ENCODE measurements around the gene FNIP1.
"Not testable (repeated sequence)": the region's sequence is repeated elsewhere in the genome, so short reads cannot be mapped to it uniquely, and the experiment has no call there.

The FNIP1 gene

DNA sequence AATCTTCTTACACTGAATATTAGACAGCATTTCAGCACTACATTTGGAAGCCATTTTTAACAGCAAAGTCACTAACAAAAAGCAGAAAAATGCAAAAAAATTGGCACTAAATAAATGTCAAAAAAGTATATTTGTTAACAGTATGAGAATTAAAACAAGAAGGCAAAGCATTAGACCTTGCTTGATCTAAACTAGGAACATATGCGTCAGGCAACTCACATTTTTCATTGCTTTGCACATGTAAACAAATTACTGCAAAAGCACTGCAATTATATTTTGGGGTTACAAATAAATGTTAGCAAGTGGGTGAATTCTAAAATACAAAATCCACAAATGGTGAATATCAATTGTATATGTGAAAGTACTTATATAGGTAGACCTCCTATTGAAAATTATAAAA lies 112.8 kb downstream of the FNIP1 start:
- DNase-seq: no peak

DNA sequence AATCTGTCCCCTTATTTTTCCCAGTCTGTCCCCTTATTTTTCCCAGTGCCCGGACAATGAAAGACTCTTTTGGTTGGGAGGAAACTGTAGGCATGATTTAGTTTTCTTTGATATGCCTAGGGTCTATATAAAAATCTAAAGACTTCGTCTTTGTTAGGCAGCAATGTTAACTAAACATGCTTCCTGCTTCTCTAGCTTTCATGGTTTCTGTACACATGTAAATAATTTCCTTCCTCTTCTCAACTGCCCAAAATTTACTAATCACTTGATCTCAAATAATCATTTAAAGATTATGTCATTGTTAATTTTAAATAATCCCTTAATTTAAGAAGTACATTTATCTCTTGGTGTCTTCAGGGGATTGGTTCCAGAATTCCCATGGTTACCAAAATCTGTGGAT lies 114.0 kb downstream of the FNIP1 start:
- no peak for DNase-seq

DNA sequence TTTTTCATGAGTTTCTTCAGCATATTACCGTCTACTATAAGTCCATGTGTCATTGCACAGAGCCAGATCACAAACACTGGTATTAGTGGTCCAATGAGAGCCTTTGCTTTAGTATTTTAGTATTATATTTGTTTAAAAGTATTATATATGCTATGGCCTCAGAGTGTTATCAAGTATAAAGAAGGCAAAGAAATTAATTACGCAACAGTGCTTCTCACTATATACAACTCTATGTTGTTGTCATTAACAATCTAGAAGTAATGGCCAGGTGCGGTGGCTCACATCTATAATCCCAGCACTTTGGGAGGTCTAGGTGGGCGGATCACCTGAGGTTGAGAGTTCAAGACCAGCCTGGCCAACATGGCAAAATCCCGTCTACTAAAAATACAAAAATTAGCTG lies 114.6 kb downstream of the FNIP1 start:
- no peak for DNase-seq

DNA sequence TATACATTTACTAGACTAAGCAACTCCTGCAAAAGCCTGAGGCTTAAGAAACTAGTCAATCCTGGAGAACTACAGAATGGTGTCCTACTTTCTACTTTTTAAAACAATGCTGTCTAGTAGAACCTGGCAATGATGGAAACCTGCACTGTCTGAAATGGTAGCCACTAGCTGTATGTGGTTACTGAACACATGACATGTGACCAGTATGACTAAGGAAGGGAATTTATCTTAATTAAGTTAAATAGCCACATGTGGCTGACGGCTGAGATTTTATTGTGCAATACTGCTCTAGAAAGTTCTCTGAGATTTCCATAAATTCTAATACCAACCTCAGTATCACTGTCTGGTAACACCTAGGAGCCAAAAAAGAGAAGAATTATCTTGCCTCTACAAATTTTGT lies 116.9 kb downstream of the FNIP1 start:
- DNase-seq: no peak

DNA sequence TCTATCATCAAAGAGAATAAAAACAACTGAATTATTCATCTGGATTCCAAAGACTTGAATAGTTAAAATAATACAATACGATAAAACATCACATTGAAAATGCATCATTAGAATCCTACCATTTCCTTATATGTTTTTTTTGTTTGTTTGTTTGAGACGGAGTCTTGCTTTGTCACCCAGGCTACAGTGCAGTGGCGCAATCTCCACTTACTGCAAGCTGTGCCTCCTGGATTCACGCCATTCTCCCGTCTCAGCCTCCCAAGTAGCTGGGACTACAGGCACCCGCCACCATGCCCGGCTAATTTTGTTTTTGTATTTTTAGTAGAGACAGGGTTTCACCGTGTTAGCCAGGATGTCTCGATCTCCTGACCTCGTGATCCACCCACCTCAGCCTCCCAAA lies 118.5 kb downstream of the FNIP1 start:
- not testable (repeated sequence) for DNase-seq

DNA sequence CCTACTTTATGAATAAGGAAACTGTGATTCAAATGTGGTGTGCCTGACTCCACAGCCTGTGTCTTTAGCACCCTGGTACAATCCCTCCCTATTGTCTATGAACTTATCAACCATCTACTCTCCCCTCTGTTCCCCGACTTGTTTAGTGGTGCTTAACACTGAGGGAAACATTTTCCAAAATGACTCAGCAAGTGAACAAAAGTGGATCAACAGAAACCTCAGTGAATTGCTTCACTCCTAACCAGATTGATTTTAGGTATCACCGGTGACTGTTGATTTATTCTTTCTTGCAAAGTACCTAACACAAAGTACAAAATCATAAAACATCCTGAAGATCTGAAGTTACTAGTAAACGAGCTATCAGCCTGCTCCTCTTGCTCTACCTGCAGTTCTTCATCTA lies 119.7 kb downstream of the FNIP1 start:
- no peak for DNase-seq

DNA sequence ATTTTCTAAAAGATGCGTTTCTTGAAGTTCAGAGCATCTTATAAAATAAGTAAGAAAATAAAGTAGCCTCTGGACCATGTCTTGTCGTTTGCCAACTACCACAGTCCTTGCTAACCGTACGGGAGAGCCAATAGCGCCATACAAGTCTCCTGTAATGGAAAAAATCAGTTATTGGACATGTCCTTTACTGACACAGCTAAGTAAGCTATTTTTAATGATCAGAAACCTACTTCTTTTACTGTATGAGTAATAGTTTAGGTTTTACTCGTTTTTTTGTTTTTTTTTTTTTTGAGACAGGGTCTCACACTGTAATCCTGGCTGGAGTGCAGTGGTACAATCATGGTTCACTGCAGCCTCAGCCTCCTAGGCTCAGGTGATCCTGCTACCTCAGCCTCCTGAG lies 124.0 kb downstream of the FNIP1 start:
- DNase-seq: no peak

DNA sequence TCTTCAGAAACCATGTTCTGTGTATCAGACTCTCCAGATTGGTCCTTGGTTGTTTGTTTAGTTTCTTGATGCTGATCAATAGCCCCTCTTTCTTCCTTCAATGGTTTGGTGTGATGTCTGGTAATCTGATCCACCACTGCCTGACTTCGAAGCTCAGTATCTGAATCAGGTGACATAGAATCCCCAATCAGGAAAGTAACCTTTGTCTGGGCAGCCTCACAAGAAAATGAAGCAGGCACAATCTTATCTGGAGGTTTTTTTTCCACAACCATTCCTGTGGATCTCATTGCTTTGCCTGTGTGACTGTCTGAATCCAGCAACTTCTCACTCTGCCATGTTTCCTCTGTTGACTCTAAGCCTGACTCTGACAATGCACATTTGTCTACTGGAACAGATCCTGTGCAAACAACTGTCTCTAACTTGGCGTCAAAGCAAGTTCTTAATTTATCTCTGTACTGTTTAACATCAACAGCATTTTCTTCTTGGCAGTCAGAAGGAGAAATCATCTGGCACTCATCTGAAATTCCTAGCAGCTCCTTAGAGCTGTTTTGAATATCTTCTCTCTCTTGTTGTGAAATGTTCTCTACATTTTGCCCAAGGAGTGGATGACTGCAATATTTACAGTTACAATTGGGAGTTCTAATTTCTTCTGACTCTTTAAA lies 124.7 kb downstream of the FNIP1 start:
- DNase-seq: no peak

DNA sequence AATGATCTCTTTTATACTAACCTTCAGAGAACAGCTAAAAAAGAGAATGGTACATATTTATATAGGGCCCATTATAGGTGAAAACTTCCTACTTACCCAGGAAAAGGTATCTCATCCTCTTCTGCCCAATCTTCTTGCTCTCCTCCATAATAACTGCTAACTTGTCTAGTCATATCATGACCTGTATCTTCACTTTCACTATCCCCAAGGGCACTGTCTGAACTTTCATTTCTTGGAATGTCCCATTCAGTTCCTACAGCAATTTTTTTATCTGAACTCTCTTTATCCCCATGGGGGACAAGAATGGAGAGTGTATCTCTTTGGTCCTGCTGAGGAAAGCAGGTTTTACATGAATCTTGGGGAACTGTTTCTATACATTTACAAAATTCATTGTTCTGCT lies 125.4 kb downstream of the FNIP1 start:
- no peak for DNase-seq

DNA sequence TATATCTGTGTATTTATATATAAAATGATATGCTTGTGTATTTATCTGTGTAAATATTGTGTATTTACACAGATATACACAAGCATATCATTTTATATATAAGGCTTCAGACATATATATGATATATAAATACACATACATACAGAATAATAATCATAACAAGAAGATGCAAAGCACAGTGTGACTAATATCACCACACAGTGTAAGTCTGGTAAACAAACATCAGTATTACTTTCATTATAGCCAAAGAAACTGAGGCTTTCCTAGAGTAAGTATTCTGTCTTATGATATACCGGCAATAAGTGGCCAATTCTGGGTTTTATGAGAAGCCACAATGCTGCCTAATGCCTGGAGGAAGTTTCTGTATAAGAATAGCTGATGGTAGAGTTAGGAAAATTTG lies 131.9 kb downstream of the FNIP1 start:
- no peak for DNase-seq

DNA sequence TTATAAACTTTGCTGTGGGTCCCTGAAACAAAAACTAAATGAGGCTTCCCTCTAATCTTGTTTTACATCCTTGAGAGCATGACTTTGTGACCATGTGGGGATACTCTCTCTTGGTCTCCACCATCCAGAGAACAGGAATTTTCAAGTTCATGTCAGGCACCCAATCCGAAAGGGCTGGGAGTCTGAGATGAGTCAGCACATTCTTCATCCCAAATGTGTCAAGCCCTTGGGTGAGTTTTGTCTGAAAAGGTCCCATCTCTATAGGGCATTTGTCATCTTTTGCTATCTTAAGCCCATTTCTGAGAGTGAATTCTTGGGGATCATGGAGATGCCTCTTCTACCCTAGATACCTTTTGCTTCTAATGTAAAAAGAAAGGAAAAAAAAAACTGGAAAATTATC lies 134.9 kb downstream of the FNIP1 start:
- DNase-seq: no peak

DNA sequence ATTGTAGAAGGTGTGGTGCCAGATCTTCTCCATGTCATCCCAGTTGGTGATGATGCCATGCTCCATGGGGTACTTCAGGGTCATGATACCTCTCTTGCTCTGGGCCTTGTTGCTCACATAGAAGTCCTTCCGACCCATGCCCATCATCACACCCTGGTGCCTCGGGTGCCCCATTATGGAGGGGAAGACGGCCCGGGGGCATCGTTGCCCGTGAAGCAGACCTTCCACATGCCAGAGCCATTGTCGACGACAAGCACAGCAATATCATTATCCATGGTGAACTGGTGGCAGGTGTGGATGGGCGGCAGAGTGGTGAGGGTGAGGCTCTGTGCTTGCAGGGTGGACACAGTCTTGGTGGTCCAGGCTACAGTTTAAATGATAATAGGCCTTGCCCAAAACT lies 137.0 kb downstream of the FNIP1 start:
- no peak for DNase-seq

DNA sequence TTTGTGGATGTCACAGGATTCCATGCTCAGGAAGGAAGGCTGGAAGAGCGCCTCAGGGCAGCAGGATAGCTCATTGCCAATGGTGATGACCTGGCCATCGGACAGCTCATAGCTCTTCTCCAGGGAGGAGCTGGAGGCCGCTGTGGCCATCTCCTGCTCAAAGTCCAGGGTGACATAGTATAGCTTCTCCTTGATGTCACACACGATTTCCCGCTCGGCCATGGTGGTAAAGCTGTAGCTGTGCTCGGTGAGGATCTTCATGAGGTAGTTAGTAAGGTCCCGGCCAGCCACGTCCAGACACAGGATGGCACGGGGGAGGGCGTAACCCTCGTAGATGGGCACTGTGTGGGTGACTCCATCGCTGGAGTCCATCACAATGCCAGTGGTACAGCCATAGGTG lies 137.5 kb downstream of the FNIP1 start:
- DNase-seq: no peak

DNA sequence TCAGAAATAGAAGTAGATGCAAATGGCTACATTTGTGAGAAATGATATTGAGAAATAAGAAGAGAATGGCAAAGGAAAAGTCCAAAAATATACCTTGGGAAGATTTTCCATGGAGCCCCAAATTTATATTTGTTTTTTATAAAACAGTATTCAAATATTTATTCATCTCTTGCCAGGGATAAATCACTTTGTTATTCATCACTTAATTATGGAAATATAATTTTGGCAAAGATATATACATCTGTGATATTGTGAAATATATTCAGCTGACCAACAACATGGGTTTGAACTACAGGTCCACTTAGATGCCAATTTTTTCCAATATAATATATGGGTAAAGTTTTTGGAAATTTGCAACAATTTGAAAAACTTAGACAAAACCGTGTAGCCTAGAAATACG lies 142.0 kb downstream of the FNIP1 start:
- DNase-seq: no peak

DNA sequence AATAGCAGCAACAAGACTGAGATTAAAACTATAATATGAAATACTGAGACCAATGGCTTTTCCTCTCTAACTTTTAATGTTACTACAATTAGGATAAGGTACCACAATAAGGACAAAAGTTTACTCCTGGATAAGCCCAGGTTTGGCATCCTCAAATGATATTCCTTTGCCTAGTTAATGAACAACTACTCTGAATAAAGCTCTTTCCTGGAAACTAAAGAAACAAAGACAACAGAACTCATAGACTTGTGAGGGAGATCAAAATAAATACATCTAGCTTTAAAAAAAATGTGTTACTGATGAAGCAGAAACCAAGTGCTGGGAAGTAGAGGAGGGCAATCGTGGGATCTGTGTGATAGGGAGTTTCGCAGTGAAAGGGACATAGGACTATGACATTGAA lies 142.5 kb downstream of the FNIP1 start:
- DNase-seq: no peak

DNA sequence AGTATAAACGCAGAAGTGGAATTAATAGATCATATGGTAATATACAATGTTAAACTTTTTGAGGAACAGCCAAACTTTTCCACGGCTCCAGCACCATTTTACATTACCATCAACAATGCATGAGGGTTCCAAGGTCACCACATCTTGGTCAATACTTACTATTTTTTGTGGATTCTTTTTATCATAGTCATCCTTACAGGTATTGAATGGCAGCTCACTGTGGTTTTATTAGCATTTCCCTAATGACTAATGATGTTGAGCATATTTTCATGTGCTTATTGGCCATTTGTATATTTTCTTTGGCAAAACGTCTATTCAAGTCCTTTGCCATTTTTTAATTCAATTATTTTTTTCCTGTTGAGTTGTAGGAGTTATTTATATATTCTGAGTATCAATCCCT lies 147.7 kb downstream of the FNIP1 start:
- DNase-seq: no peak

DNA sequence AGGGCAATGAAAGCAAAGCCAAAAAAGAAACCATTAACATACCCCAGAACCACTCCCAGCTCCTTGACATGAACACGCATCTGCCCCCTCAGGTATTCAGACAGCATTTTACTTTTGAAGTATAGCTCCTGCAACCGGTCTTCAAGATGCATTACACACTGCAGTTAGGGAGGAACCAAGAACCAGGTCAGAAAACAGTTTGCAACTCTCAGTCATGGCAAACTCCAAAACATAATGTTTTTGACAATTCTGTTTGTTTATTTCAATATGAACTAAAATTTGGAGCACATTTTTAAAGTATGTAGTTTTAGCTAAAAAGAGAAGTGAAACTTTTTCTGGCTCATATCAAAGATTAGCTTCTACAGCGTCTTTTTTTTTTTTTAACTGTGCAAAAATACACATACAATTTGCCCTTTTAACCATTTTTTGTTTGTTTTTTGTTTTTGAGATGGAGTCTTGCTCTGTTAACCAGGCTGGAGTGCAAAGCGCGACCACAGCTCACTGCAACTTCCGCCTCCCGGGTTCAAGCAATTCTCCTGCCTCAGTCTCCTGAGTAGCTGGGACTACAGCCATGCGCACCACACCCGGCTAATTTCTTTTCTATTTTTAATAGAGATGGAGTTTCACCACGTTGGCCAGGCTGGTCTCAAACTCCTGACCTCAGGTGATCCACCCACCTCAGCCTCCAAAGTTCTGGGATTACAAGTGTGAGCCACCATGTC lies 149.6 kb downstream of the FNIP1 start:
- no peak for DNase-seq

DNA sequence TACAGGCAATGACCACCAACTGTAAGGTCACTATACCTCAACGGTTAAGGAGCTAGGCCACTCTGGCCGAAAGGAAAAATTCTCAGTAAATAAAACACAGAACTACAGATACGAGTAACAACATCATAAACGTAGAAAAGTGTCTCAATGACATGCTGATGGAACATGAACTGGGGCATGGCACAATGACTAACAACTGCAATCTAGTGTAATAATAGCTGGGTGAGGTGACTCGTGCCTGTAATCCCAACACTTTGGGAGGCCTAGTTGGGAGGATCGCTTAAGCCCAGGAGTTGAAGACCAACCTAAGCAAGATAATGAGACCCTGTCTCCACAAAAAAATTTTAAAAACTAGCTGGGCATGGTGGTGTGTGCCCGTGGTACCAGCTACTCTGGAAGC lies 152.0 kb downstream of the FNIP1 start:
- no peak for DNase-seq

DNA sequence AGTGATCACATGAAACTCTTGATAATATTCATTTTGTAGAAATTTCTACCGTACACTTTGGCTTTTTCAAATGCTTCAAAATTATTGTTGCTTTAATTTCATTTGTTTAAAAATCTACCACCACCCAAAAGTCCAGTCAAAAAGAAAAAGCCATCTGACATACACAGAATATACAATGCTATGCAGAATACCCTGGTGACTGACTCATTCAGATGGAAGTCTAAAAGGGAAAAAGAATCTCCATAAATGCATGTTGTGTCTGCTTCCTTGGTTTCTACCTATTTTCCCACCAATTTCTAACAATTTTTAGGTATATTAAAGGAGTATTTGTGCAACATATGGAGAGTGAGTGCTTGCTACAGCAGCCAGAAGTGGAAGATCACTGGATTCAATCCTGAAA lies 152.4 kb downstream of the FNIP1 start:
- DNase-seq: no peak

DNA sequence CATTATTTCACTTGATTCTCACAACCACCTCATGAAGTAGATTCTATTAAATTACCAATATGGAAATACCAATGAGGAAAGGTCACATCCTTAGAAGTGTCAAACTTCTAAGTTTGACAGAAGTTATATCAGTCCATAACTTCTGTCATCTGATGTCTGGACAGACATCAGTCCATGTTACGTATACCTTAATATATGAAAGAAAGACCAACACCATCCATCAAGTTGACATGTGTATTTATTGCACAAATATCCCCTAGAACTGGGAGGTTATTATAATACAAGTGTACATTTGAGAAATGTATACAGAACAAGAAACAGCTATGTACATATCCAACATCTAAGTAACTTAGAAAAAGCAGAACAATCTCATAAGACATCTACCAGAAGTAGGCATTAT lies 155.3 kb downstream of the FNIP1 start:
- DNase-seq: no peak

DNA sequence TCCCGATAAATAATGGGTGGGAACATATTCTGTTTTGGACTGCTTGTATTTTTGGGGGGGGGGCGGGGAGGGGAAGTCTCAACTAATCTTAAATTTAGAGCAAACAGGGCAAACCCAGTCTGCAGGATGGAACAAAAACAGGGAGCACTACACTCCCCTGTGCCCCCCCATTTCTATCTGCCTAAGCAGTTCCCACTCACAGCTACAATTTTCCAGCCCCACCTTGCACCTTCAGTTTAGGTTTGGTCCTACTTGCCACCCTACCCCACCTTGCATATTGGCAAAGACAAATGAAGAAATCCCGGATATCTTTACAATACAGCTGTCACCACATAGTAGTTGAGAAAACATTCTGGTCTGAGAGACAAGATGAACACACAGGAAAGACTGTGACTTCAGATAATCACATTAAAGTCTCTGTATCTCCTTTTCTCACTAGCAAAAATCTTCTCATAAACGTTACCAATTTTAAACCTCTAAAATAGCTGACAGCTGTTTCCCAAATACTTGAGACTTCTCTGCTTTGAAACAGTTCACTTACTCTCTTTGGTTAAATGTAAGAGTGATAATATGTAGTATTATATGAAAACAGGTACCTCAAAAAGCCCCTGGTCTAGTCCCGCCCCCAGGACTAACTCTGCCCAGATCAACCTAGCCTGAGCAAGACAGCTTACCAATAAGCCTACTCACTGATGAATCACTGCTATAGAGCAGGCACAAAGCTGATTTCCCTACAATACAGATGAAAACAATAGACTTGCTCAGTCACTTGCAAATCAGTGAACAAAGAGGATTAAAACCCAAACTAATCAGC lies 156.6 kb downstream of the FNIP1 start:
- no peak for DNase-seq

DNA sequence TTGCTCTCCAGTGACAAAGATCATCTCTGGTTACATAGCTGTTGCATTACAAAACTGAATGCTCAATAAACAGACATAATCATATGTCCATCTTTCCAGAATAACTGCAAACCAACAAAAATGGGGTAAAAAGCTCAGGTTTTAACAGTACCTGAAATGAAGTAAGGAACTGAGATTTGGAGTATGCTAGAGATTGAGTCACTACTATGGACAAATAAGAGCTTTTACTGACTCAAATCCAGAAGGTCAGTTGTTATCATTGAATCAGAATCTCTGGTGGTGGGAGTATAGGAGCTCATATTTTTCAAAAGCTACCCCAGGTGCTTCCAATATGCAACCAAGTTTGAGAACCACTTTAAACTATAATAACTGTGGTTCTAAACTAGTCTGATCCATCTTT lies 157.7 kb downstream of the FNIP1 start:
- no peak for DNase-seq

DNA sequence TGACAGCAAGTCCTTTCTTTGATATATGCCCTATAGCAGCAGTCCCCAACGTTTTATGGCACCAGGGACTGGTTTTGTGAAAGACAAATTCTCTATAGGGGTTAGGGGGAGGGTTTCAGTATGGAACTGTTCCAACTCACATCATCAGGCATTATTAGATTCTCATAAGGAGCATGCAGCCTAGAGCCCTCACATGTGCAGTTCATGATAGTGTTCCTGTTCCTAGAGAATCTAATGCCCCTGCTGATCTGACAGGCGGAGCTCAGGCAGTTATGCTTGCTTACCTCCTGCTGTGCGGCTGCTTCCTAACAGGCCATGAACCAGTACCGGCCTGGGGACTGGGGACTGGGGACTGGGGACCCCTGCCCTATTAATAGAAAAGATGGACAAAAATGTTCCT lies 159.1 kb downstream of the FNIP1 start:
- no peak for DNase-seq

Data from SW 1271 (cell line).